Neural cell (in vitro differentiated cells): ENCODE data around the gene PLCXD3.

Source experiments
- RAD21 ChIP-seq: fragments of 450-650 bp; conservative IDR thresholded peaks from 2 replicates; pipeline ENCODE4 v1.6.1; 2014; ENCODE audit warnings: antibody characterized with exemption, mild to moderate bottlenecking, moderate library complexity
- TF ChIP-seq, protein P1 (sequence below): fragments of 450-650 bp; IDR thresholded peaks from 2 replicates; pipeline ENCODE4 v1.5.1; 2014; ENCODE audit warnings: antibody characterized with exemption, mild to moderate bottlenecking, moderate library complexity; ENCODE audit not compliant: poor library complexity, severe bottlenecking

DNA sequence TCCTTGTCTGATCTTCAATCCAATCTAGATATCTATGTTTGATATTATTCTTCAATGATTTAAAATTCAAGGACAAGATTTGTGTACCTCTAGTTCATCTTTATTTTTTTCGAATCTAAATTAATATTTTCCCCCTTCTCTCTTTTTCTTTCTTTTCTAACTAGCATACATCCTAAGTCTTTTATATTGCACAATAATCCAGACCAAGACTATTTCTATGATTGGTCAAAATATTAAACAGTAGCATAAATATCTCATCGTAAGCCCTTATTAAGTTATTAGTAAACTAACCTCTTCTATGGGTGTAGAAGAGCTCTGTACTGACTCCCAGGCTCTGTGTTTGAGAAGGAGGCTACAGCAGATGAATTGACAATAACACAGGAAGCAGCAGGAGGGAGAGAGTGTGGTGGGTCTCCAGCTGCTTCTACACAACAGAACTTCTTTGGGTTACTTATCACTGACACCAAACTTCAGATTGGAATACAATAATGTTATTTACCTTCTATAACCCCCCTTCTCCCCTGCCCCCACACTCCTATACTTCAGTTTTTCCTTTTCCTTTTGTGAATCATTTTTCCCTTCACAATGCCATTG is 11.9 kb upstream of the PLCXD3 start:
- TF ChIP-seq, protein P1, sequence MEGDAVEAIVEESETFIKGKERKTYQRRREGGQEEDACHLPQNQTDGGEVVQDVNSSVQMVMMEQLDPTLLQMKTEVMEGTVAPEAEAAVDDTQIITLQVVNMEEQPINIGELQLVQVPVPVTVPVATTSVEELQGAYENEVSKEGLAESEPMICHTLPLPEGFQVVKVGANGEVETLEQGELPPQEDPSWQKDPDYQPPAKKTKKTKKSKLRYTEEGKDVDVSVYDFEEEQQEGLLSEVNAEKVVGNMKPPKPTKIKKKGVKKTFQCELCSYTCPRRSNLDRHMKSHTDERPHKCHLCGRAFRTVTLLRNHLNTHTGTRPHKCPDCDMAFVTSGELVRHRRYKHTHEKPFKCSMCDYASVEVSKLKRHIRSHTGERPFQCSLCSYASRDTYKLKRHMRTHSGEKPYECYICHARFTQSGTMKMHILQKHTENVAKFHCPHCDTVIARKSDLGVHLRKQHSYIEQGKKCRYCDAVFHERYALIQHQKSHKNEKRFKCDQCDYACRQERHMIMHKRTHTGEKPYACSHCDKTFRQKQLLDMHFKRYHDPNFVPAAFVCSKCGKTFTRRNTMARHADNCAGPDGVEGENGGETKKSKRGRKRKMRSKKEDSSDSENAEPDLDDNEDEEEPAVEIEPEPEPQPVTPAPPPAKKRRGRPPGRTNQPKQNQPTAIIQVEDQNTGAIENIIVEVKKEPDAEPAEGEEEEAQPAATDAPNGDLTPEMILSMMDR: no peak
- no peak for TF ChIP-seq RAD21
